VCaP (cell line): ENCODE measurements around the gene KCNMB2.

Source experiments
- H3K27ac ChIP-seq: fragments of 450-650 bp; 2 replicates; pipeline ENCODE4 v1.5.1; 2017
- CTCF ChIP-seq: fragments of 450-650 bp; conservative IDR thresholded peaks from 2 replicates; pipeline ENCODE4 v1.5.1; 2017; ENCODE audit warnings: mild to moderate bottlenecking, moderate library complexity

KCNMB2 gene

GRCh38 chr3:178761024-178761423 is 224.8 kb downstream of the KCNMB2 start:
- H3K27ac ChIP-seq = no peak overlapping the region
- no peak for TF ChIP-seq CTCF

DNA sequence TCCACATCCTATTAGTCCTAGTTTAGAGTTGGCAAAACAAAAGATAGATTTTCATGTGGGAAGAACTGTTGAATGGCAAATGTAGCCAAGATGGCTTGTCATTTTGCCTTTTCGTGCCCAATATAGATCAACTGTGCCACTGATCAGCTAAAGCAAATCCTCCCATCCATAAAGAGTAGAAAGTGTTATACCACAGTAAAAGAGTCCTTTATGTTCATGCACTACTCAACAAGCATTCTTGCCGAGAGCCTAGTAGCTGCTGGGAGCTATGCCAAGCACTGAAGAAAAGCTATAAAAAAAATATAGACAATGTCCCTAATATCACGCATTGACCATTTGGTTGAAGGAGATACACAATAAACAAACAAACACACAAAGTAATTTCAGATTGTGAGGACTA is 225.2 kb downstream of the KCNMB2 start:
- H3K27ac ChIP-seq = no peak overlapping the region
- TF ChIP-seq CTCF = no peak

DNA sequence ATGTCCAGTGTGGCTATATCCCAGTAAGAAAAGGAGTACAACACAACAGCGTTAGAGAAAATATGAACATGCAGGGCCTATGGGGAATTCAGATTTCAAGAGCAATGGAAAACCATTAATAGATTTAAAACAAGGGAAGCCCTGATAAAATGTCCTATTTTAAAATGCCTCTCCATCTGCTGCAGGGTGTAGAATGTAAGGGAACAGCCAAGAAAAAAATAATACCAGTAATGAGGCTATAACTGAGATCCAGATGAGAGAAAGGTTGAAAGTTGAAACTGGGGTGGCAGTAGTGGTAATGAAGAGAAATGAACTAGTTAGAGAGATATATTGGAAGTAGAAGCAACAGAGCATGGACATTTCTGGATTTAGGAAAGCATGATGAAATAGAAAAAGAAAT is 226.1 kb downstream of the KCNMB2 start:
- H3K27ac ChIP-seq = no peak overlapping the region
- no peak for TF ChIP-seq CTCF

DNA sequence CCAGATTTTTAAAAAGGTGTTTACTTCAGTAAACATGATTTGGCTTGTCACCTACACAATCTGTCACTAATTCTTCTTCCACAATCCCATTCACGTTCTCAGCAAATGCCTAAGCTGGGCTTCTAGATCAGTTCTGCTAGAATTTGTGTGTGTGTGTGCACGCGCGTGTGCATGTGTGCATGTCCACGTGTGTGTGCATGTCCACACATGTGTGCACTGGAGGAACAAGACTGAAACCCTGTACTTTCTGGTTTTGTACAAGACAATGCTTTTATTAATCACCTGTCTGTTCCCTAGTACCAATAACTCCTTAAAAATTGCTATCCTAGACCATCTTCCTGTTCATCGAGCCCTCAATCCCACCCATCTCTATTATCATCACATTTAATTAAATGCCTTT is 229.2 kb downstream of the KCNMB2 start:
- no peak for TF ChIP-seq CTCF

GRCh38 chr3:178767581-178767980 is 231.3 kb downstream of the KCNMB2 start:
- no peak for TF ChIP-seq CTCF
- no peak overlapping the region for H3K27ac ChIP-seq

More for the DNA sequence above, 229.2 kb downstream of the KCNMB2 start:
- no peak overlapping the region for H3K27ac ChIP-seq

- TF ChIP-seq CTCF = no peak
- H3K27ac ChIP-seq = no peak overlapping the region
Measured at GRCh38 chr3:178768072-178768864, 232.0 kb downstream of the KCNMB2 start.

DNA sequence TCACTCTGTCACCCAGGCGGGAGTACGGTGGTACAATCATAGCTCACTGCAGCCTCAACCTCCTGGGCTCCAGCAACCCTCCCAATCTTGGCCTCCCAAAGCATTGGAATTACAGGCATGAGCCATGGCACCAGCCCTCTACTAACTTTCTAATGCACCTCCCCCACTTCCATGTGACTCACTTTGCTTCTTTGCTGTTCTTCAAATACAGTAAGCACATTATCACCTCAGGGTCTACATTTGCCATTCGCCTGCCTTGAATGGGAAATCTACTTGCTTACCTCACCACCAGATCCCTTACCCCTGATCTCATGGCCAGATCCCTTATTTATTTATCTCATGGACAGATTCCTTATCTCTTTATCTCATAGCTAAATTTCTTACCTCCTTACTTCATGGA is 235.3 kb downstream of the KCNMB2 start:
- H3K27ac ChIP-seq = no peak overlapping the region
- TF ChIP-seq CTCF = no peak
